Measurements from ENCODE around the gene ECT2L. TPM values are rescaled to one million over a fixed set of nuclear protein-coding genes. Genes with fewer than 3 reads are reported as not detected.

ECT2L gene
- total RNA-seq, 1 experiment from 2014 or later = not detected

DNA sequence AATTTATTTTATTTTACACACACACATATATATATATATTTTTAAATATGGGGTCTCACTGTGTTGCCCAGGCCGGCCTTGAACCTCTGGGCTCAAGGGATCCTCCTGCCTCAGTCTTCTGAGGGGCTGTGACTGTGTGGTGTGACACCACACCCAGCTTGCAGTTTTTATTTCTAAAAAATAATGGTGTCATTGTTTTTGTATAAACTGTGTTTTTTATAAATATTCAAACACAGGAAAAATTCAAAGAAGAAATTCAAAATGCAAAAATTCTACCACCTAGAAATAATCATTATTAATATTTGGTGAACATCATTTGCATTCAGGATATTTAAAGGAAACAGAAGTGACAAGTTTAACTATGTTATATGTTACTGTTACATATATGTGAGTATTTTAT, 19.2 kb upstream of the ECT2L start:
- H2BK15ac ChIP-seq (ENCODE audit: low read depth, low read length) = no peak overlapping the region
- no peak overlapping the region for H3K27ac Mint-ChIP-seq
- H3K23me2 ChIP-seq (ENCODE audit: insufficient read length, low read depth, low read length, poor library complexity, severe bottlenecking) = peaks cover 3% of the 10 kb centered on the region
- no peak for DNase-seq
- H2BK120ac ChIP-seq (ENCODE audit: low read depth, low read length, poor library complexity, severe bottlenecking) = no peak overlapping the region
- H3K56ac ChIP-seq (ENCODE audit: insufficient read length, low read depth, low read length) = no peak overlapping the region
- H3K14ac ChIP-seq (ENCODE audit: insufficient read depth, low read length) = no peak overlapping the region
- no peaks in the 10 kb centered on the region for H3K9me3 ChIP-seq (ENCODE audit: control insufficient read depth, low read depth, low read length)
- no peak for TF ChIP-seq CTCF (conservative IDR thresholded peaks at IDR 0.05)
- H4K20me1 ChIP-seq (ENCODE audit: control insufficient read depth, insufficient read depth, insufficient read length) = no peaks in the 10 kb centered on the region
- no peak overlapping the region for H2AFZ ChIP-seq (ENCODE audit: low read length)
- WGBS (ENCODE audit: extremely low coverage, insufficient read length, low lambda C conversion rate) = no CpG with 5 or more reads among the region's 1 CpG
- no peak overlapping the region for H4K8ac ChIP-seq (replicated peaks; ENCODE audit: insufficient read length, low read depth, low read length)
- no peaks in the 10 kb centered on the region for H3K27me3 ChIP-seq (ENCODE audit: insufficient read depth, low read length)
- H3K18ac ChIP-seq (ENCODE audit: insufficient read length, low read depth, low read length) = no peak overlapping the region
- no peak overlapping the region for H2BK5ac ChIP-seq (ENCODE audit: insufficient read length, low read length)
- no peak overlapping the region for H3K4me3 Mint-ChIP-seq
- H4K5ac ChIP-seq (ENCODE audit: insufficient read length, low read depth, low read length) = no peak overlapping the region
- no peak overlapping the region for H3T11ph ChIP-seq (ENCODE audit: low read length)
- no peak overlapping the region for H3K9ac ChIP-seq (ENCODE audit: extremely low read depth, insufficient read length, low read length)
- no peak overlapping the region for H2AK5ac ChIP-seq (ENCODE audit: insufficient read length, low read length)
- no peak overlapping the region for H3K27ac ChIP-seq (ENCODE audit: insufficient read length, low read depth, low read length)
- no peak overlapping the region for H3K4ac ChIP-seq (ENCODE audit: low read depth, low read length)
- no peaks in the 10 kb centered on the region for H3K27me3 Mint-ChIP-seq (ENCODE audit: low read depth)
- H3K79me1 ChIP-seq (ENCODE audit: insufficient read depth, low read depth, low read length, poor library complexity, severe bottlenecking) = no peaks in the 10 kb centered on the region
- H2BK12ac ChIP-seq (ENCODE audit: insufficient read length, low read depth, low read length) = no peak overlapping the region
- peaks cover 10 to 19% of the 10 kb centered on the region in 2 experiments for H3K4me1 Mint-ChIP-seq
- no peaks in the 10 kb centered on the region for H3K79me2 ChIP-seq (ENCODE audit: insufficient read depth, low read length)
- no peaks in the 10 kb centered on the region for H3K9me3 Mint-ChIP-seq
- no peak overlapping the region for H3K23ac ChIP-seq (ENCODE audit: insufficient read length, low read depth, low read length)
- no peak overlapping the region for H3K4me2 ChIP-seq (ENCODE audit: insufficient read depth, insufficient read length, low read length)
- H3K36me3 Mint-ChIP-seq (ENCODE audit: insufficient read depth in 1 of 3, low read depth in 3 of 3) = no peaks in the 10 kb centered on the region
- H4K91ac ChIP-seq (ENCODE audit: insufficient read length, low read depth, low read length) = no peak overlapping the region
- no peak overlapping the region for H2BK20ac ChIP-seq (ENCODE audit: low read depth, low read length, poor library complexity, severe bottlenecking)
- H3K4me1 ChIP-seq (ENCODE audit: insufficient read depth, low read length) = no peaks in the 10 kb centered on the region
